Inflammatory macrophage treated with lipopolysaccharide for 4 hours (primary cell): ENCODE results near the gene PPFIBP2.

Experiments used
- DNase-seq: peaks from one replicate; pipeline ENCODE4 v3.0.0-alpha.2; 2020

PPFIBP2 gene

GRCh38 chr11:7605186-7605943 lies 91.6 kb downstream of the PPFIBP2 start:
- DNase-seq, result no peak

DNA sequence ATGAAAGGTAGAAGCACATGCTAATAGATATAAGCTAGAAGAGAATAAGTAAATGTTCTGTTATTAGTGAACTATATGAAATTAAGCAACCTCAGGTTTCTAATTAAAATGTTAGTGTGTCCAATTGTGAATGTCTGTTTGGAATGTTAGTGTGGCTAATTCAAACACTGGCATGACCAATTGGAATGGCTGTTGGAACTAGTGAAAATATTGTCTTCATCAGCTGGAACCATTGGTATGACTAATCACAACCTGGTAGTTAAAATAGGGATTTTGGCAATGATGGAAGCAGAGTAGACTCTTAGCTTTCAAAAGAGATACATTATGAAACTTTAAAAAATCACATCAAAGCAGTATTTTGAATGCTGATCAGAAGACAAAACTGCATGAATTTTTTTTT lies 92.7 kb downstream of the PPFIBP2 start:
- no peak for DNase-seq

DNA sequence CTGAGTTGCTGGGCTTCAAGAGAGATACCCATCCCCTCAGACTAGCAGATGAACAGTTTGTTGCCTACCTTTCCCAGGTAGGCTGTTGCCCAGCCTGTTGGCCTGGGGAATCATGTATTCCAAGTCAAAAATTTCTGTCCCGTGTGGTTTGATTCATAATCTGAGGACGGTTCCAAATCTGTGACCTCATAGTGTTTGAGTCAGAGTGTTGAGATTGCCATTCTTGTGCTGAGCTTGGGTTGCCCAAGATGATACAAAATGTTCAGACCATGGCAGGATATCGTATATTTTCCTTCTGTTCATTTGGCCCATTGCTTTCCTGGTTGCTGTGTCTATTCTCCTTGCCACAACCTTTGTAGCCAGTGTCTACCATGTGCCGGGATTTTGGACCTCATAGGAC lies 95.2 kb downstream of the PPFIBP2 start:
- no peak for DNase-seq

- no peak for DNase-seq
Measured at GRCh38 chr11:7609521-7609920, 95.7 kb downstream of the PPFIBP2 start.

- DNase-seq, result no peak
Measured at GRCh38 chr11:7610393-7610792, 96.6 kb downstream of the PPFIBP2 start.

GRCh38 chr11:7611411-7611810 lies 97.6 kb downstream of the PPFIBP2 start:
- no peak for DNase-seq

GRCh38 chr11:7612056-7612660 lies 98.4 kb downstream of the PPFIBP2 start:
- no peak for DNase-seq

DNA sequence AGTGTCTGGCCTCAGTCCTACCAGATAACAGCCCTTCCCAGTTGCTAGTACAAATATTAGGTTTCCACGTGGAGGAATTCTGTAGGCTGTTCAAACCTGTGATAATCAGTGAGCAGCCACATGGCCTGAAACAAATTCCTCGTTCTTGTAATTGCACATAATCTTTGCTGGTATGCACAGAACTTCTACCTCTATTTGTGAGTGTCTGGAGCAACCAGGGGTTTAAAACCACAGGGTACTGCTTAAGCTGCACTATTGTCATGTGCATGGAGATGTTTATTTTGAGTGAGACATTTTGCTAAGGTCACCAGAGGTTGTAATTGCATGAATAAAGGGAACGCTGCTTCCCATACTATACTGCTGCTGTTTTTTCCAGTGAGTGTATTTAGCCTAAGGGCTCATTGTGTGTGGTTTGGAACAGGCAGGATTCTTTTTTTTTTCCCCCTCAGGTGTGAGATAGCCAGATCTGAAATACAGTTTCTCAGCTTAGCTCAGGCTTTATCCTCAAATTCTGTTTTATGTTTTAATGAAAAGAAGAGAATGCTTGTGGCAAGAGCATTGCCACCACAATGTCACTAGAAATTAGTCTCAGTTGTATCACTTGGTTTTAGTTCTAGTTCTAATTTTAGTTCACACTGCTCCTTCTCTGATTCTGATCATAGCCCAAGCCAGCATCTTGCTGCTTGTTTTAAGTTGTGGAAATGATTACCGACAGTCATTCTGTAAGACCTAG lies 99.0 kb downstream of the PPFIBP2 start:
- no peak for DNase-seq

DNA sequence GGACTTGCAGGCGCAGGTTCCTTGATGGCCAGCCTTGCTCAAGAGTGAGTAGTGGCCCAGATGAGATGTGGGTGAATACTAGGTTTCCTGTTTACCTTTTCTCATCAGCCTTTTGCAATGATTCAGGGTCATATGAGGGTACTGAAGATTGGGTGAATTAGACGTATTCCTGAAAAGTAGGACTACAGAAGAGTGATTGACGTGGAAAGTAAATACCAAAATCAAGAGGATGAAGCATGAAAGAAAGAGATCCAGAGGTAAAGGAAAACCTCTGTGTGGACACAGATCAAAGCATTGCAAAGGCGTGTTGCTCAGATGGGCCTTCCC lies 99.6 kb downstream of the PPFIBP2 start:
- no peak for DNase-seq

GRCh38 chr11:7614656-7615055 lies 100.9 kb downstream of the PPFIBP2 start:
- DNase-seq, result no peak

DNA sequence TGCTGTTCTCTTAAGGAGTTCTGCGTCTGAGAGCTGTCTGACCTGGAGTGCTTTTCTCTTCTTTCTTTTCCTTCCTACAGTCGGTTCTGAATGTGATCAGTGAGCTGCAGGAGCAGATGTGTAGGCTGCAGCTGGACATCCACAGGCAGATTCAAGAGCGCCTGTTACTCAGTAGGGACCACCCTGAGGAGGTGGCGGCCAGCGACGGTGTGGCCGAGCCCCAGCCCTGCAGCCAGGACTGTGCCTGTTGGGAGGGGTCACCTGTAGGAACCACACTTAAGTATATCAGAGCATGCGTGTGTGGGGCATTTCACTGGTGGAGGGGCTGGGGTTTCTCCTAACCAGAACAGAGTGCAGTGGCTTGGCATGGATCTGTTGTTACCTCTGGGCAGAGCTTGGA lies 103.2 kb downstream of the PPFIBP2 start:
- DNase-seq, result no peak

DNA sequence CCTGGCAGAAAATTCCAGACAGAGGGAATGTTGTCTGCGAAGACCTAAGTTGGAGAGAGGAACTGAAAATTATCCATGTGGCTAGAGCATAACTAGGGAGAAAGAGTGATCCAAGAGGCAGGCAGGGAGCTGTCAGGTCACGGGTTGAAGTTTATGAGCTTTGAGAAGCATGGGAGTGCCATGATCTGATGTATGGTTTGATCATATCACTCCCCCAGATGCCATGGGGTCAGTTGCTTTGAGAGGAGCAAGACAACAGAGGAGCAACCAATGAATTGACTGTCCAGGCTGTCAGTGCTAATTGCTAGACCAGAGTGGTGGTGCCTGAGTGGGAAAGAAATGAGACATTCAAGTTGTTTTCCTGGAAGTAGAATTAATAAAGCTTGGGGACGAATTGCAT lies 105.5 kb downstream of the PPFIBP2 start:
- no peak for DNase-seq

DNA sequence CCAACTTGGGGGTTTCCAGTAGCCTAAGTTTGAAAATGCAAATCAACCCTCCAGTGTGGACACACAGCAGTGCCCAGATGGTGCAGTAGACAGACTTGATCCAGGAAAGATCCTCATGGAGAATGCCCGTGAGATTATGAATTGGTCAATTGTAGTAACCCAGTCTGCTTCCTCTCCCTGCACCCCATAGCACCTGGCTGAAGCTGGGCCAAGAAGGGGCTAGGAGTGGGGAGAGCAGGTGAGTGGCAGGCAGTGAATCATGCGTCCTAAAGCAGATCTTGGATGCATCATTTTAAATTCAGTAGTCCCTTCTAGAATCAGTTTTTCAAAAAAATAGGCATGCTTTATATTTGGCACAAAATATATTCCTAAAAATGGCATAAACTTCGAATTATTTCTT lies 107.3 kb downstream of the PPFIBP2 start:
- no peak for DNase-seq

DNA sequence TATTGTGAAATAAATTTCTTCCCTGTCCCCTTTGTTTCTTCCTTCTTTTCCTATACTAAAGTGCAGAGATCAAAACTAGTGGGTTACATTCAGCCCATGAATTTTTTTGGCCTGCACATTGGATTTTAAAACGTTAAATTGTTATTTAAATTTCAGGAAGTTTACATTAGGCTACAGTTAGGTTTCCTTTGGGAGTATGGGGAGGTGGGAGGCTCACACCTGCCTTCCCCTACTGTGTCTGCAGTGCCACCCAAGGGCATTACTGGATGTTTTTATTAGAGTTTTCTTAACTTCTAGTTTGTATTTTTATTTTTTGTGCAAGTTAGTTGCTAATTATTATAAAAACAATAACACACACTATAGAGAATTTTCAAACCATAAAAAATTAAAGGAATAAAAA lies 107.8 kb downstream of the PPFIBP2 start:
- DNase-seq, result no peak

GRCh38 chr11:7622721-7623120 lies 108.9 kb downstream of the PPFIBP2 start:
- no peak for DNase-seq

DNA sequence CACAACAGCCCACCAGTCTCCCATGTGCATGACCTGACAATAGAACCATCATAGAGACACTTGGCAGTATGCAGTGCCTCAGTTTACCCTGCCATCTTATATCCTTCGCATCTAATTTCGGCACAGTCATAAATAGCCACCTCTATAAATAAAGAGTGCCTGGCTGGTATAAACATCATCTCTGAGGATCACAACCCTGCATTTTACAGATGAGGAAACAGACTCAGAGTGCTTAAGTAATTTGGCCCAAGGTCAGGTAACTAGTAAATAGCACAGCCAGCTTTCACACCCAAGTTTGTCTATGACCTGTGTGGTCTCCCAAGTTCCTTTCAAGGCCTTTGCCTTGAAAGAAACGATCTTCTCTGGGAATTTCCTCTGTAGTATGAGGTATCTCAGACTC lies 114.9 kb downstream of the PPFIBP2 start:
- DNase-seq, result no peak

GRCh38 chr11:7630002-7630401 lies 116.2 kb downstream of the PPFIBP2 start:
- DNase-seq, result no peak

DNA sequence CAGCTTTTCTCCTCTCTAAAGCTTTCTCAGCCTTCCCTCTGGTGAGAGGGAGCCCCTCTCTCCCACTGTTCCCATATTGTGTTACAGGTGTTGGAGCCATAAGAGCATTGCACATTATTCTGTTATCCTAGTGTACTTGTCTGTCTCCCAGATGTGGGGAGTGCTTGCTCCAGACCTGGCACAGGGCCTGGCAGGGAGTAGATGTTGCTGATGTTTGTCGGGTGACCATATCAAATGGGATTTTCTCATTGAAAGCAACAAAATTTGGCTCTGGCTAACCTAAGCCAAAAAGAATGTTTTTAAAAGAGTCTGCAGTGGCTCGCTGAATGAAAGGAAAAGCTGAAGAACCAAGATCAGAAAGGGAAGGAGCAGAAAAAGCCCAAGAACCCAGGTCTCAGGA lies 118.4 kb downstream of the PPFIBP2 start:
- DNase-seq, result no peak

DNA sequence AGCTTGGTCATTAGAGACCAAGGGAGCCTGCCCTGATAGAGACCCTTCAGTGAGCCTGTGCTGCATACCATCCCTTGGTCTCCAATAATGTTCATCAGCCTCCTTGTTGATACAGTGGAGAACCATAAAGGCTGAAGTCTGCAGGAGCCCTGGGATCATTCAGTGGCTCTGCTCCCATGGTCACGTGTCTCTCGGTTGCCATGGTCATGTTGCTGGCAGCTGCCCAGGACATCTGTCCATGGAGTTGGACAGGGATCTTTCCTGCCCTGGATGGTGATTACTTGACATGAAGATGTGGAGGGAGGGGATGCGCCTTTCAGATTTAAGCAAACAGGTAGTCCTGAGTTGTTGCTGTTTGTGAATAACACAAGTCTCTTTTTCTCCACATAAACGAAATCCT lies 121.3 kb downstream of the PPFIBP2 start:
- DNase-seq, result no peak

DNA sequence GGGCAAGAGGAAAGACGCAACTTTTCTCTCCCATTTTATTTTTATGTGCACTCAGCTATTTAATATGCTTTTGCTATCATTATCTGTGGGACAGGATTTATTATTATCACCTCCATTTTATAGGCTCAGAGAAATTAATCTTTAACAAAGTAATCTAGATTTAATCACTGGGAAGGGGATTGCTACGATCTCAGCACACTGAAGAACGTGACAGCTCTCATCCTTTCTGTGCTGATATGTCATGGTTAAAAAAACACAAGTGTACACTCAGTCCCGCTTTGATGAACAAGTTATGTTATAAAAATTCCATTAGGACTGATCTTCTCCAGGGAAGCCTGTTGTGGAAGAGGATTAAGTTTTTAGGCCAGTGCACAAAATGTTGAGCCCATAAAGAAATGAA lies 121.9 kb downstream of the PPFIBP2 start:
- DNase-seq, result no peak

DNA sequence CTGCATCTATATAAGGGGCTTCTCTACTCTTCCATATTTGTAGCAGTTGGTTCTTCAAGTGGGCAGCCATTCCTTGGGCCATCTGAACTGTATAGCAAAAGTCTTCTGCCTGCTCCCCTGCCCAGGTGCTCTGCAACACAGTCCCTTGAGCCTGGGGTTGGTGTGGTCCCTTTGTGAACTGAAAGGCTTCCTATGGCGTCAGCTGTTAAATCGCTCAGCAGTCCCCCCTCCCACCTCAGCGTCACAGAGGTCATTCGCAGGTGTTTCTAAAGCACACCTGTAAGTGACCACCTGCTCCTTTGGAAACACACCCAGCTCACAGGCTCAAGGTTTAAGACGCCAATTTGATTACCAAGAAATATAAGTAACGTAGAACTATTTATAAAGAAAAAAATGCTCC lies 122.6 kb downstream of the PPFIBP2 start:
- no peak for DNase-seq

GRCh38 chr11:7637447-7638157 lies 123.8 kb downstream of the PPFIBP2 start:
- no peak for DNase-seq

DNA sequence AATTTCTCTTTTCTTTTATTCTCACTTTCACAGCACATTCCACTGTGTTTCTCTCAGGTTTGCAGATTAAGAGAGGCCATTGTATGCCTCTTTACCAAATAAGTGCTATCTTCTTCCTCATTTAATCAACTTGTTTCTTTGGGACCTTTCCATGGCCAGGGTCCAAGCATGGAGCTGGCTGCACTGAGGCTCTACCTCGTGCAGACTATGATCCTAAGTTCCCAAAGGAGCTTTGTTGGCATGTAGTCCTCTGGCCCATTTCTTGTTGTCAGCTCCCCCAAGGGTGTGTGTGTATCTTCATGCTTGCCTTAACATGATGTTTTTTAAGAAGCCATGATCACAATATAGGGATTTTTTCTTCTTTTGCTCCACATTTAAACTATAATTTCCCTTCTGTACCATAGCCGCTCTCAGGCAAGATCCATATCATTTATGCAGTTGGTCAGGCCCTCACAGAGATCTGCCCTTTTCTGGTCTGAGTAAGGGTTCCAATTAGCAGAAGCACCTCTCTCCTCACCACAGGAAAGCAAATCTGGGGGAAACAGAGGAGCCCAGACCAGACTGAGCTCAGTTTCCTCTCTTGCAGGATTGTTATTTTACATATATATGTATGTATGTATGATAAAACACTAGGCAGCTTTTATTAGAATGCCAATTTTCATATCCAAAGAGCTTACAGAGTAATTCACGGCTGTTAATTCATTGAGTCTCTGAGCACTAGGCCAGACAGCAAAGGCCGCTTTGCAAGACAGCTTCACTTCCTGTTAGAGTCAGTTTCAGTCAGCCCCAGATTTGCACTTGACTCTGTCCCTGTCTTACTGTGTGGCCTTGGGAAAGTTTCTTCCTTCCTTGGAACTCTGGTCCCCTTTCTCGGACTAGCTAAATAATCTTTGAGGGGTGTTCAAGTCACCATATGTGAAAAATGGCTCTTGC lies 125.2 kb downstream of the PPFIBP2 start:
- no peak for DNase-seq
